Thyroid gland (tissue), 4 donors: ENCODE results near the gene ABI3BP.

ENCODE experiments used
- POLR2A ChIP-seq, 2 donors: fragments of 450-650 bp; IDR thresholded peaks; one replicate each; pipeline ENCODE4 v1.6.1; 2017; ENCODE audit warnings: antibody characterized with exemption in 2 of 2, mild to moderate bottlenecking in 2 of 2, moderate library complexity in 1 of 2
- TF ChIP-seq, protein P1 (sequence below), 6 experiments: fragments of 200-600 bp in 3 of 6; fragments of 450-650 bp in 3 of 6; sonication (generic) in 3 of 6; IDR thresholded peaks; one replicate each; pipeline ENCODE4 v1.5.1; 2016 to 2019; ENCODE audit warnings: antibody characterized with exemption in 6 of 6, mild to moderate bottlenecking in 2 of 6, inconsistent platforms in 1 of 6, moderate library complexity in 1 of 6

DNA sequence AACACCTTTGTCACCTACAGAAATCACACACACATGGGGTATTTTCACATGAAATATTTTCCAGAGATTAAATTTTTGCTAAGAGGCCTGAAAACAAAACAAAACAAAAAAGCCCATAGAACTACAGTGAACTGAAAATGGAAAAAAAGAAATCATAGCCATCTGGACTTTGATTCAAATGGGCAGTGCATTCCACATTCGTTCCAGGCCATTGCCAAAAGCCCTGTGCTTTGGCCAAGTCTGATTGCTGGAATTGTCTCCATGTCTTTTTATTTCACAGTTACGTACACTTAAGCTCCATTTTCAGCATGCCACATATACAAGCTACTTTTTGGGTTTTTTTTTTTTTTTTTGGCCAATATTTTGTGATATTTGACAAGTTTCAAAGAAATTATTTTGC lies 236.8 kb downstream of the ABI3BP start:
- TF ChIP-seq, protein P1, sequence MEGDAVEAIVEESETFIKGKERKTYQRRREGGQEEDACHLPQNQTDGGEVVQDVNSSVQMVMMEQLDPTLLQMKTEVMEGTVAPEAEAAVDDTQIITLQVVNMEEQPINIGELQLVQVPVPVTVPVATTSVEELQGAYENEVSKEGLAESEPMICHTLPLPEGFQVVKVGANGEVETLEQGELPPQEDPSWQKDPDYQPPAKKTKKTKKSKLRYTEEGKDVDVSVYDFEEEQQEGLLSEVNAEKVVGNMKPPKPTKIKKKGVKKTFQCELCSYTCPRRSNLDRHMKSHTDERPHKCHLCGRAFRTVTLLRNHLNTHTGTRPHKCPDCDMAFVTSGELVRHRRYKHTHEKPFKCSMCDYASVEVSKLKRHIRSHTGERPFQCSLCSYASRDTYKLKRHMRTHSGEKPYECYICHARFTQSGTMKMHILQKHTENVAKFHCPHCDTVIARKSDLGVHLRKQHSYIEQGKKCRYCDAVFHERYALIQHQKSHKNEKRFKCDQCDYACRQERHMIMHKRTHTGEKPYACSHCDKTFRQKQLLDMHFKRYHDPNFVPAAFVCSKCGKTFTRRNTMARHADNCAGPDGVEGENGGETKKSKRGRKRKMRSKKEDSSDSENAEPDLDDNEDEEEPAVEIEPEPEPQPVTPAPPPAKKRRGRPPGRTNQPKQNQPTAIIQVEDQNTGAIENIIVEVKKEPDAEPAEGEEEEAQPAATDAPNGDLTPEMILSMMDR (IDR thresholded peaks at IDR 0.05) = no peak
- TF ChIP-seq POLR2A (IDR thresholded peaks at IDR 0.05) = no peak
